ENCODE measurements around the gene ACOX1. TPM values are rescaled to one million over a fixed set of nuclear protein-coding genes. Genes with fewer than 3 reads are reported as not detected.

The ACOX1 gene
- total and polyA plus RNA-seq, 2 experiments from 2014 or later = 17.4 to 36.3 TPM

GRCh38 chr17:76014925-76015261, 35.9 kb upstream of the ACOX1 start:
- H3K79me2 ChIP-seq (ENCODE audit: insufficient read depth) = no peaks in the 10 kb centered on the region
- no peak overlapping the region for H3K4me3 ChIP-seq
- no peaks in the 10 kb centered on the region for H4K20me1 ChIP-seq (ENCODE audit: insufficient read depth)
- H3K4me2 ChIP-seq (ENCODE audit: unreplicated experiment) = no peak overlapping the region
- H3K9ac ChIP-seq = no peak overlapping the region
- TF ChIP-seq EZH2phosphoT487 (IDR thresholded peaks at IDR 0.05; ENCODE audit: insufficient read depth, low read depth) = no peak
- TF ChIP-seq EZH2 (IDR thresholded peaks at IDR 0.05; ENCODE audit: insufficient read depth, poor library complexity, severe bottlenecking) = no peak
- H3K27me3 ChIP-seq (replicated peaks; ENCODE audit: insufficient read depth) = peaks cover 3% of the 10 kb centered on the region
- H3K9me3 ChIP-seq (ENCODE audit: low read depth) = no peaks in the 10 kb centered on the region
- no peaks in the 10 kb centered on the region for H3F3A ChIP-seq (ENCODE audit: insufficient read depth)
- H3K4me1 ChIP-seq (ENCODE audit: insufficient read depth) = no peaks in the 10 kb centered on the region
- in situ Hi-C loops (cut with MboI) = no loop called here
- no peak overlapping the region for H2AFZ ChIP-seq
- 85 to 87% methylated on average over 21 to 26 of the region's 26 CpGs for WGBS, 2 experiments (ENCODE audit: low coverage in 1 of 2, low lambda C conversion rate in 2 of 2, missing lambda C conversion rate in 2 of 2)
- H3K36me3 ChIP-seq (ENCODE audit: low read depth) = no peaks in the 10 kb centered on the region
- no peak for DNase-seq
- no peaks in the 10 kb centered on the region for H3K9me2 ChIP-seq (ENCODE audit: insufficient read depth)
- H3K27ac ChIP-seq = no peak overlapping the region

- no peaks in the 10 kb centered on the region for H4K20me1 ChIP-seq (ENCODE audit: insufficient read depth)
- peak; percentile 79 for DNase-seq
- TF ChIP-seq EZH2 (IDR thresholded peaks at IDR 0.05; ENCODE audit: insufficient read depth, poor library complexity, severe bottlenecking) (no peak), EZH2phosphoT487 (IDR thresholded peaks at IDR 0.05; ENCODE audit: insufficient read depth, low read depth) (no peak)
- no peak overlapping the region for H3K4me3 ChIP-seq
- no peaks in the 10 kb centered on the region for H3K9me3 ChIP-seq (ENCODE audit: low read depth)
- no peaks in the 10 kb centered on the region for H3K4me1 ChIP-seq (ENCODE audit: insufficient read depth)
- H3K9me2 ChIP-seq (ENCODE audit: insufficient read depth) = no peaks in the 10 kb centered on the region
- H3K36me3 ChIP-seq (ENCODE audit: low read depth) = no peaks in the 10 kb centered on the region
- in situ Hi-C loops (cut with MboI) = no loop called here
- no peaks in the 10 kb centered on the region for H3F3A ChIP-seq (ENCODE audit: insufficient read depth)
- no peak overlapping the region for H2AFZ ChIP-seq
- H3K27me3 ChIP-seq (replicated peaks; ENCODE audit: insufficient read depth) = no peaks in the 10 kb centered on the region
- H3K79me2 ChIP-seq (ENCODE audit: insufficient read depth) = no peaks in the 10 kb centered on the region
- H3K4me2 ChIP-seq (ENCODE audit: unreplicated experiment) = no peak overlapping the region
- no peak overlapping the region for H3K9ac ChIP-seq
- H3K27ac ChIP-seq = no peak overlapping the region
- whole genome bisulfite sequencing, 2 experiments (ENCODE audit: low coverage in 1 of 2, low lambda C conversion rate in 2 of 2, missing lambda C conversion rate in 2 of 2) = 28 to 29% methylated on average over 17 to 19 of the region's 19 CpGs
Measured at GRCh38 chr17:76014100-76014924, 35.3 kb upstream of the ACOX1 start.

- Histone ChIP-seq H3K27me3 (replicated peaks; ENCODE audit: insufficient read depth) (no peaks in the 10 kb centered on the region), H2AFZ (no peak overlapping the region), H3K36me3 (ENCODE audit: low read depth) (no peaks in the 10 kb centered on the region), H3K27ac (no peak overlapping the region), H3K4me3 (no peak overlapping the region), H3K79me2 (ENCODE audit: insufficient read depth) (no peaks in the 10 kb centered on the region), H3K4me2 (ENCODE audit: unreplicated experiment) (no peak overlapping the region), H3K4me1 (ENCODE audit: insufficient read depth) (no peaks in the 10 kb centered on the region), H3K9me2 (ENCODE audit: insufficient read depth) (no peaks in the 10 kb centered on the region), H3K9ac (no peak overlapping the region), H4K20me1 (ENCODE audit: insufficient read depth) (no peaks in the 10 kb centered on the region), H3F3A (ENCODE audit: insufficient read depth) (no peaks in the 10 kb centered on the region), H3K9me3 (ENCODE audit: low read depth) (no peaks in the 10 kb centered on the region)
- TF ChIP-seq EZH2 (IDR thresholded peaks at IDR 0.05; ENCODE audit: insufficient read depth, poor library complexity, severe bottlenecking) = no peak
- no peak for TF ChIP-seq EZH2phosphoT487 (IDR thresholded peaks at IDR 0.05; ENCODE audit: insufficient read depth, low read depth)
- WGBS, 2 experiments (ENCODE audit: low coverage in 1 of 2, low lambda C conversion rate in 2 of 2, missing lambda C conversion rate in 2 of 2) = 45 to 60% methylated on average over 11 to 15 of the region's 15 CpGs
- peak; percentile 23 for DNase-seq
- in situ Hi-C loops (cut with MboI) = no loop called here
Measured at GRCh38 chr17:76013377-76013932, 34.5 kb upstream of the ACOX1 start.

- in situ Hi-C loops (cut with MboI) = no loop called here
- no peaks in the 10 kb centered on the region for H3F3A ChIP-seq (ENCODE audit: insufficient read depth)
- 81 to 82% methylated on average over 5 of the region's 5 CpGs for WGBS, 2 experiments (ENCODE audit: low coverage in 1 of 2, low lambda C conversion rate in 2 of 2, missing lambda C conversion rate in 2 of 2)
Measured at GRCh38 chr17:76011951-76012350, 33.0 kb upstream of the ACOX1 start.

More at GRCh38 chr17:76011951-76012350, 33.0 kb upstream of the ACOX1 start:
- no peak overlapping the region for H3K27ac ChIP-seq
- H3K4me2 ChIP-seq (ENCODE audit: unreplicated experiment) = no peak overlapping the region
- no peaks in the 10 kb centered on the region for H4K20me1 ChIP-seq (ENCODE audit: insufficient read depth)
- H3K36me3 ChIP-seq (ENCODE audit: low read depth) = no peaks in the 10 kb centered on the region
- H3K27me3 ChIP-seq (replicated peaks; ENCODE audit: insufficient read depth) = no peaks in the 10 kb centered on the region
- DNase-seq = no peak
- no peak for TF ChIP-seq EZH2 (IDR thresholded peaks at IDR 0.05; ENCODE audit: insufficient read depth, poor library complexity, severe bottlenecking)
- no peak for TF ChIP-seq EZH2phosphoT487 (IDR thresholded peaks at IDR 0.05; ENCODE audit: insufficient read depth, low read depth)
- H3K9me2 ChIP-seq (ENCODE audit: insufficient read depth) = no peaks in the 10 kb centered on the region
- H3K4me1 ChIP-seq (ENCODE audit: insufficient read depth) = no peaks in the 10 kb centered on the region
- H3K79me2 ChIP-seq (ENCODE audit: insufficient read depth) = no peaks in the 10 kb centered on the region
- H3K4me3 ChIP-seq = no peak overlapping the region
- no peaks in the 10 kb centered on the region for H3K9me3 ChIP-seq (ENCODE audit: low read depth)
- H3K9ac ChIP-seq = no peak overlapping the region
- no peak overlapping the region for H2AFZ ChIP-seq

Data from GM23248 (cell line).